Astrocyte of the cerebellum (primary cell): ENCODE data around the gene USP10.

Source experiments
- DNase-seq: peaks from one replicate; pipeline ENCODE4 v3.0.0-alpha.2; 2011; ENCODE audit warnings: low read depth
- H3K4me3 ChIP-seq: 2 replicates; pipeline ENCODE4 v1.5.1; 2011; ENCODE audit warnings: mild to moderate bottlenecking, low read depth, low read length, moderate library complexity
- CTCF ChIP-seq: IDR thresholded peaks from 2 replicates; pipeline ENCODE4 v1.5.1; 2012; ENCODE audit warnings: low read length, low read depth, moderate library complexity, mild to moderate bottlenecking; ENCODE audit errors: missing control alignments
- in situ Hi-C: cut with HindIII; loops from 2 replicates; pipeline ENCODE4 v1.10.0; 2017; ENCODE audit warnings: low sequenced_read_pairs

USP10 gene

GRCh38 chr16:84672276-84673202 is 27.3 kb upstream of the USP10 start:
- no peak overlapping the region for H3K4me3 ChIP-seq
- peak; percentile 95 for TF ChIP-seq CTCF
- in situ Hi-C loops = no loop called here
- peak; percentile 23 for DNase-seq

- no peak for DNase-seq
Observed at GRCh38 chr16:84673203-84673535, 26.6 kb upstream of the USP10 start.

GRCh38 chr16:84673561-84673960 is 26.2 kb upstream of the USP10 start:
- H3K4me3 ChIP-seq = no peak overlapping the region
- no peak for DNase-seq
- no peak for TF ChIP-seq CTCF
- in situ Hi-C loops = no loop called here

More at GRCh38 chr16:84673203-84673535, 26.6 kb upstream of the USP10 start:
- no peak overlapping the region for H3K4me3 ChIP-seq
- no peak for TF ChIP-seq CTCF
- in situ Hi-C loops = no loop called here

GRCh38 chr16:84675423-84675822 is 24.4 kb upstream of the USP10 start:
- in situ Hi-C loops = no loop called here
- DNase-seq = no peak
- no peak for TF ChIP-seq CTCF
- H3K4me3 ChIP-seq = no peak overlapping the region

- TF ChIP-seq CTCF = no peak
- H3K4me3 ChIP-seq = no peak overlapping the region
- in situ Hi-C loops = no loop called here
- DNase-seq = no peak
Observed at GRCh38 chr16:84675884-84676283, 23.9 kb upstream of the USP10 start.

GRCh38 chr16:84677017-84677803 is 22.6 kb upstream of the USP10 start:
- in situ Hi-C loops = no loop called here
- no peak for DNase-seq
- TF ChIP-seq CTCF = no peak
- no peak overlapping the region for H3K4me3 ChIP-seq
